PC-3 (cell line): ENCODE results near the gene CHAF1B. TPM values are rescaled to one million over a fixed set of nuclear protein-coding genes. Genes with fewer than 3 reads are reported as not detected.
"Not testable (repeated sequence)": the region's sequence is repeated elsewhere in the genome, so short reads cannot be mapped to it uniquely, and the experiment has no call there.

ENCODE experiments used
- ATAC-seq: fragments of 200-7000 bp; cut with Tn5 transposase; 2 replicates; pipeline ENCODE4 v1.9.1; 2020; ENCODE audit warnings: mild to moderate bottlenecking, moderate library complexity
- BruUV-seq: library from RNA; stranded (reverse); fragments of 400-500 nt; replicated peaks from 2 replicates; lab custom pipeline; 2021; lab: Mats Ljungman, UMichigan
- CTCF ChIA-PET: fragments of 300-600 bp; sonication (Branson Sonifier 250); formaldehyde crosslinking; loops from one replicate; lab custom pipeline; 2022; ENCODE audit warnings: antibody characterized with exemption; lab: Charles Lee
- POLR2A ChIA-PET: fragments of 300-600 bp; sonication (Branson Sonifier 250); formaldehyde crosslinking; loops from one replicate; lab custom pipeline; 2022; ENCODE audit warnings: antibody characterized with exemption; ENCODE audit not compliant: unreplicated experiment; lab: Charles Lee
- DNase-seq: peaks from one replicate; pipeline ENCODE4 v3.0.0-alpha.2; 2015
- H2AFZ ChIP-seq: fragments of 300-600 bp; sonication (generic); 2 replicates; pipeline ENCODE4 v1.6.0; 2016; ENCODE audit warnings: antibody characterized with exemption, low read length
- H3F3A ChIP-seq: fragments of 300-600 bp; sonication (generic); one replicate; pipeline ENCODE4 v1.6.0; 2017; ENCODE audit warnings: antibody characterized with exemption, low read length, control low read depth, mild to moderate bottlenecking; ENCODE audit not compliant: unreplicated experiment
- H3K27ac ChIP-seq: fragments of 300-600 bp; sonication (generic); 2 replicates; pipeline ENCODE4 v1.5.1; 2016; ENCODE audit warnings: mild to moderate bottlenecking, low read length
- H3K27me3 ChIP-seq: fragments of 300-600 bp; sonication (generic); 2 replicates; pipeline ENCODE4 v1.6.1; 2016; ENCODE audit warnings: low read length, mixed read lengths
- H3K36me3 ChIP-seq: fragments of 300-600 bp; sonication (generic); 2 replicates; pipeline ENCODE4 v1.6.1; 2016; ENCODE audit warnings: low read depth, mixed run types, low read length, mixed read lengths
- H3K4me1 ChIP-seq: fragments of 300-600 bp; sonication (generic); 2 replicates; pipeline ENCODE4 v1.5.1; 2016; ENCODE audit warnings: low read length; ENCODE audit not compliant: insufficient read depth
- H3K4me2 ChIP-seq: fragments of 300-600 bp; sonication (generic); 2 replicates; pipeline ENCODE4 v1.6.0; 2016; ENCODE audit warnings: low read length
- H3K4me3 ChIP-seq: fragments of 300-600 bp; sonication (generic); 2 replicates; pipeline ENCODE4 v1.5.1; 2016; ENCODE audit warnings: mild to moderate bottlenecking, low read length, mixed read lengths
- H3K79me2 ChIP-seq: fragments of 300-600 bp; sonication (generic); 2 replicates; pipeline ENCODE4 v1.6.1; 2017; ENCODE audit warnings: low read length, mixed read lengths
- H3K9ac ChIP-seq: fragments of 300-600 bp; sonication (generic); 2 replicates; pipeline ENCODE4 v1.6.0; 2016; ENCODE audit warnings: mild to moderate bottlenecking, low read length
- H3K9me2 ChIP-seq: fragments of 300-600 bp; sonication (generic); replicated peaks from 2 replicates; pipeline ENCODE4 v1.6.1; 2016; ENCODE audit warnings: mixed run types, low read length, mixed read lengths
- H3K9me3 ChIP-seq: fragments of 300-600 bp; sonication (generic); 2 replicates; pipeline ENCODE4 v1.6.1; 2016; ENCODE audit warnings: low read length, mixed read lengths
- H4K20me1 ChIP-seq: fragments of 300-600 bp; sonication (generic); 2 replicates; pipeline ENCODE4 v1.6.1; 2016; ENCODE audit warnings: low read length, mixed read lengths
- EZH2 ChIP-seq: fragments of 300-600 bp; sonication (generic); IDR thresholded peaks from one replicate; pipeline ENCODE4 v1.6.1; 2017; ENCODE audit warnings: antibody characterized with exemption, mild to moderate bottlenecking, low read length; ENCODE audit not compliant: unreplicated experiment
- EZH2phosphoT487 ChIP-seq: fragments of 300-600 bp; sonication (generic); IDR thresholded peaks from 2 replicates; pipeline ENCODE4 v1.6.1; 2018; ENCODE audit warnings: mild to moderate bottlenecking, antibody characterized with exemption, low read length, borderline replicate concordance
- intact Hi-C: fragments of 100-400 bp; cut with micrococcal nuclease; formaldehyde crosslinking; loops from 2 replicates; pipeline ENCODE4 v1.9.0; 2023
- total RNA-seq: library from RNA; depleted of rRNA; stranded (reverse); fragments of >200 nt; gene quantifications from 2 replicates; pipeline ENCODE4 v1.2.3, GENCODE V29; 2014
- TF ChIP-seq, protein P1 (sequence below): fragments of 300-600 bp; sonication (generic); conservative IDR thresholded peaks from 2 replicates; pipeline ENCODE4 v1.5.1; 2017; ENCODE audit warnings: antibody characterized with exemption, low read depth, mild to moderate bottlenecking, low read length

CHAF1B gene
- total RNA-seq, 1 experiment from 2014 or later = 19.0 TPM

DNA sequence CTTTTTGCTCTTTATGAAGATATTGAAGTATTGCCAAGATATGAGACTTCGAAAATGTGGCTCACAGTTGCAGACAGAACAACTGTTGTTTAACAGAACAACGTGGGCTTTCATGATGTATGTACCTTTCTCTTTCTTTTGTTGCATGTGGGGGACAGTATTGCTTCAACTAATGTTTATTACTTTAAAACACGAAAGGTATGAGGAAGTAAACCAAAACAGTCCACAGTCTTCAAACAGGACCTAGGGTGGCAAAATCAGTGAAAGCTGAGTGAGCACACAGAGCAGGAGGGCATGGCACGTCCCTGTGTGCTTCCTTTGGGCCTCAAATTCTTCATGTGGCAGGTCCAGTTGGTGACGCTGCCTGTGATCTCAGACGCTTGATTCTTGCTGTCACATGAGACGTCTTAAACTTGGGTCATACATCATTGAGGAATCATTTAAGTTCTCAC lies 7.8 kb upstream of the CHAF1B start:
- intact Hi-C loops = no loop called here
- no TSS peak for BruUV-seq
- Histone ChIP-seq H3K27me3 (no peaks in the 10 kb centered on the region), H3K4me2 (no peak overlapping the region), H3K36me3 (peaks cover 35% of the 10 kb centered on the region), H3K9me3 (no peaks in the 10 kb centered on the region), H3K9me2 (no peaks in the 10 kb centered on the region), H4K20me1 (no peaks in the 10 kb centered on the region), H3F3A (no peaks in the 10 kb centered on the region), H3K4me1 (peaks cover 9% of the 10 kb centered on the region), H3K27ac (no peak overlapping the region), H2AFZ (no peak overlapping the region), H3K9ac (no peak overlapping the region), H3K79me2 (no peaks in the 10 kb centered on the region), H3K4me3 (no peak overlapping the region)
- CTCF ChIA-PET = no interaction called here
- POLR2A ChIA-PET = no interaction called here
- DNase-seq = no peak
- no peak for ATAC-seq
- TF ChIP-seq, protein P1, sequence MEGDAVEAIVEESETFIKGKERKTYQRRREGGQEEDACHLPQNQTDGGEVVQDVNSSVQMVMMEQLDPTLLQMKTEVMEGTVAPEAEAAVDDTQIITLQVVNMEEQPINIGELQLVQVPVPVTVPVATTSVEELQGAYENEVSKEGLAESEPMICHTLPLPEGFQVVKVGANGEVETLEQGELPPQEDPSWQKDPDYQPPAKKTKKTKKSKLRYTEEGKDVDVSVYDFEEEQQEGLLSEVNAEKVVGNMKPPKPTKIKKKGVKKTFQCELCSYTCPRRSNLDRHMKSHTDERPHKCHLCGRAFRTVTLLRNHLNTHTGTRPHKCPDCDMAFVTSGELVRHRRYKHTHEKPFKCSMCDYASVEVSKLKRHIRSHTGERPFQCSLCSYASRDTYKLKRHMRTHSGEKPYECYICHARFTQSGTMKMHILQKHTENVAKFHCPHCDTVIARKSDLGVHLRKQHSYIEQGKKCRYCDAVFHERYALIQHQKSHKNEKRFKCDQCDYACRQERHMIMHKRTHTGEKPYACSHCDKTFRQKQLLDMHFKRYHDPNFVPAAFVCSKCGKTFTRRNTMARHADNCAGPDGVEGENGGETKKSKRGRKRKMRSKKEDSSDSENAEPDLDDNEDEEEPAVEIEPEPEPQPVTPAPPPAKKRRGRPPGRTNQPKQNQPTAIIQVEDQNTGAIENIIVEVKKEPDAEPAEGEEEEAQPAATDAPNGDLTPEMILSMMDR = no peak
- TF ChIP-seq EZH2phosphoT487 (no peak), EZH2 (no peak)

DNA sequence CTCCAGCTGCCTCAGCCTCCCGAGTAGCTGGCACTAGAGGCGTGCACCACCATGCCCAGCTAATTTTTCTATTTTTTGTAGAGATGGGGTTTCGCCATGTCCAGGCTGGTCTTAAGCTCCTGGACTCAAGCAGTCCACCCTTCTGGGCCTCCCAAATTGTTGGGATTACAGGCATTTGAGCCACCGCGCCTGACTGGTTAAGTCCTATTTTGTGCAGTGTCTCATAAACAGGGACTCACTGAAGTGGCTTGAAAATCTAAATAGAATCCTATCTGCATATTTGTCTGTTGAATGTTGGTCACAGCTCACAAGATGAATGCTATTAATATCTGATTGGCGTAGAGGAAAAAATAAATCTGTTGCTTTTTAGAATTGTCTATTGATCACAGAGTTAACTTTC lies 5.9 kb upstream of the CHAF1B start:
- Histone ChIP-seq H3K27me3 (no peaks in the 10 kb centered on the region), H2AFZ (no peak overlapping the region), H4K20me1 (no peaks in the 10 kb centered on the region), H3K27ac (no peak overlapping the region), H3K9ac (no peak overlapping the region), H3K36me3 (peaks cover 23% of the 10 kb centered on the region), H3K4me3 (no peak overlapping the region), H3K9me3 (no peaks in the 10 kb centered on the region), H3K4me2 (no peak overlapping the region), H3F3A (no peaks in the 10 kb centered on the region), H3K79me2 (no peaks in the 10 kb centered on the region), H3K9me2 (no peaks in the 10 kb centered on the region), H3K4me1 (peaks cover 9% of the 10 kb centered on the region)
- TF ChIP-seq EZH2phosphoT487 (no peak), EZH2 (no peak)
- TF ChIP-seq, protein P1 = no peak
- no peak for DNase-seq
- no peak for ATAC-seq
- ChIA-PET POLR2A (interaction anchor here (0.6 kb wide), 1 partner anchor 168 kb away, joined by 3 read pairs; no protein-coding TSS in a partner anchor), CTCF (no interaction called here)
- intact Hi-C loops = no loop called here
- BruUV-seq = no TSS peak

DNA sequence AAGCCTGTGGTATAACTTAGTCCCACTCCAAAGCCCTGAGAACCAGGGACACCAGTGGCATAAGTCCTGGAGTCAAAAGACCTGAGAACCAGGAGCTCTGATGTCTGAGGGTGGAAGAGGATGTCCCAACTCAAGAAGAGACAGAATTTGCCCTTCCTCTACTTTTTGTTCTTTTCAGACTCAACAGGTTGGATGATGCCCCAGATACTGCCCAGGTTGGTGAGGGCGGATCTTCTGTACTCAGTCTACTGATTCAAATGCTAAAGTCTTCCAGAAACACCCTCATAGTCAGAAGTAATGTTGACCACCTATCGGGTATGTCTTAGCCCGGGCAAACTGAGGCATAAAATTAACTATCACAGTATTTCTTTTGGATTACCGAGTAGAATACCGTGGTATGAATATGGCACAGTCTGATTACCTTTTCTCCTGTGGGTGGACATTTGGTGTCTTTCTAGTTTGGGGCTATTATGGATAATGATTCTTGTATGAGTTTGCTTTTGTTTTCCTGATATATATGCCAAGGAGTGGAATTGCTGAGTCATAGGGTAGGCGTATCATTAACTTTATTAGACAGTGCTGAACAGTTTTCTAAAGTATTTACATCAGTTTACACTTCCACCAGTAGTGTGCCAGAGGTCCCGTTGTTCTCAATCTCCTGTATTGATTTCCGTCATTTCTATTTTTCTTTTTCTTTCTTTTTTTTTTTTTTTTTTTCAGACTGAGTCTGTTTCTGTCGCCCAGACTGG lies 3.2 kb upstream of the CHAF1B start:
- no peak for TF ChIP-seq EZH2
- H3K4me1 ChIP-seq = peaks cover 15% of the 10 kb centered on the region
- no peak overlapping the region; the same call in 1 of the 2 replicates for H3K4me2 ChIP-seq
- intact Hi-C loops = no loop called here
- no peaks in the 10 kb centered on the region for H4K20me1 ChIP-seq
- H3F3A ChIP-seq = peaks cover 6% of the 10 kb centered on the region
- no peaks in the 10 kb centered on the region for H3K9me3 ChIP-seq
- no peak overlapping the region for H2AFZ ChIP-seq
- no peaks in the 10 kb centered on the region for H3K27me3 ChIP-seq
- CTCF ChIA-PET = no interaction called here
- ATAC-seq (peak; percentile 5), DNase-seq (peak; percentile 59)
- peaks cover 9% of the 10 kb centered on the region for H3K36me3 ChIP-seq
- TSS peak; percentile 65 for BruUV-seq
- H3K4me3 ChIP-seq = no peak overlapping the region
- peak overlapping the region; percentile 24; the same call in 1 of the 2 replicates for H3K27ac ChIP-seq
- POLR2A ChIA-PET = no interaction called here
- no peak overlapping the region for H3K9ac ChIP-seq
- H3K79me2 ChIP-seq = peaks cover 10% of the 10 kb centered on the region
- H3K9me2 ChIP-seq = no peaks in the 10 kb centered on the region

DNA sequence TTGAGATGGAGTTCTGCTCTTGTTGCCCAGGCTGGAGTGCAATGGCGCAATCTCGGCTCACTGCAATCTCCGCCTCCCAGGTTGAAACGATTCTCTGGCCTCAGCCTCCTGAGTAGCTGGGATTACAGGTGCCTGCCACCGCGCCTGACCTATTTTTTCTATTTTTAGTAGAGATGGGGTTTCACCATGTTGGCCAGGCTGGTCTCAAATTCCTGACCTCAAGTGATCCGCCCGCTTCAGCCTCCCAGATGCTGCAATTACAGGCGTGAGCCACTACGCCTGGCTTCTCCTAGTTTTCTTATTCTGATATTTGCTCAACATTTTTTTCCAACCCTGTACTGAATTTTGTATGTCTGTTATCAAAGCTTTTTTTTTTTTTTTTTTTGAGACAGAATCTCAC lies 2.5 kb upstream of the CHAF1B start:
- Histone ChIP-seq H3K79me2 (peaks cover 10% of the 10 kb centered on the region), H3K4me1 (peaks cover 15% of the 10 kb centered on the region)
- H4K20me1 ChIP-seq, H3K9me2 ChIP-seq, ATAC-seq, H3K4me2 ChIP-seq, BruUV-seq, POLR2A ChIA-PET, H3K9me3 ChIP-seq, H3K4me3 ChIP-seq, DNase-seq, H3K36me3 ChIP-seq, intact Hi-C loops, H3K27me3 ChIP-seq, H3K27ac ChIP-seq, H3K9ac ChIP-seq, H3F3A ChIP-seq, CTCF ChIA-PET, H2AFZ ChIP-seq: not testable (repeated sequence)
